Measurements from ENCODE around the gene SMC2.

Gene SMC2

GRCh38 chr9:104104360-104104759 is 10.3 kb downstream of the SMC2 start:
- DNase-seq (ENCODE audit: low read depth in 2 of 2) = no peak

- DNase-seq (ENCODE audit: low read depth in 2 of 2) = no peak
Measured at GRCh38 chr9:104107799-104108198, 13.7 kb downstream of the SMC2 start.

- DNase-seq (ENCODE audit: low read depth in 2 of 2) = no peak
Measured at GRCh38 chr9:104108315-104108714, 14.2 kb downstream of the SMC2 start.

- no peak for DNase-seq (ENCODE audit: low read depth in 2 of 2)
Measured at GRCh38 chr9:104110509-104110908, 16.4 kb downstream of the SMC2 start.

- no peak for DNase-seq (ENCODE audit: low read depth in 2 of 2)
Measured at GRCh38 chr9:104118916-104119315, 24.8 kb downstream of the SMC2 start.

- DNase-seq (ENCODE audit: low read depth in 2 of 2) = no peak
Measured at GRCh38 chr9:104121022-104121421, 26.9 kb downstream of the SMC2 start.

- DNase-seq (ENCODE audit: low read depth in 2 of 2) = no peak
Measured at GRCh38 chr9:104138243-104138868, 44.2 kb downstream of the SMC2 start.

GRCh38 chr9:104142799-104143549 is 48.9 kb downstream of the SMC2 start:
- DNase-seq (ENCODE audit: low read depth in 2 of 2) = no peak

- DNase-seq (ENCODE audit: low read depth in 2 of 2) = no peak
Measured at GRCh38 chr9:104143550-104143910, 49.4 kb downstream of the SMC2 start.

- no peak for DNase-seq (ENCODE audit: low read depth in 2 of 2)
Measured at GRCh38 chr9:104144336-104144735, 50.2 kb downstream of the SMC2 start.

- no peak for DNase-seq (ENCODE audit: low read depth in 2 of 2)
Measured at GRCh38 chr9:104173067-104173466, 79.0 kb downstream of the SMC2 start.

- DNase-seq (ENCODE audit: low read depth in 2 of 2) = no peak
Measured at GRCh38 chr9:104177003-104177611, 83.0 kb downstream of the SMC2 start.

- no peak for DNase-seq (ENCODE audit: low read depth in 2 of 2)
Measured at GRCh38 chr9:104177676-104178075, 83.6 kb downstream of the SMC2 start.
